GOT3 (cell line): ENCODE data around the gene UNC79.

Experiments used
- DNase-seq: peaks from one replicate; lab custom pipeline; 2025; ENCODE audit warnings: mixed read lengths; lab: John Stamatoyannopoulos, UW

The UNC79 gene

DNA sequence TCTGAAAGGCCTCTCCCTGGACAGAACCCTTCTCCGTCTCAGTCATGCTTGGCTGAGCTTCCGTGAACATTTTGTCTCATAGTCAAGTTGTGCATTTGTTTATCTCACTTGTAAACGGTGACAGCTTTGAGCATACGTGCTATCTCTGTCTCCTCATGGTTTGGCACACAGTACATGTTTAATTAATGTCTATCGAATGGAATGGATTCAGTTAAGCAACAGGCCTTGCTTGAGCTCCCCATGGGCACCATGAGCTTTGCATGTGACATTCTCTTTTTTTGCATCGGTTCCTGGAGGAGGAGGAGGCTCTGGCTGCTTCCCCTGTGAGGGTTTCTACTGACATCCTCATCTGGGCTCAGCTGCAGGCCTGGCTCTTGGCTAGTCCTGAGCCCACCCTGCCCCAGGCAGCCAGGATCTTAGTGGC lies 277.6 kb downstream of the UNC79 start:
- DNase-seq: no peak

DNA sequence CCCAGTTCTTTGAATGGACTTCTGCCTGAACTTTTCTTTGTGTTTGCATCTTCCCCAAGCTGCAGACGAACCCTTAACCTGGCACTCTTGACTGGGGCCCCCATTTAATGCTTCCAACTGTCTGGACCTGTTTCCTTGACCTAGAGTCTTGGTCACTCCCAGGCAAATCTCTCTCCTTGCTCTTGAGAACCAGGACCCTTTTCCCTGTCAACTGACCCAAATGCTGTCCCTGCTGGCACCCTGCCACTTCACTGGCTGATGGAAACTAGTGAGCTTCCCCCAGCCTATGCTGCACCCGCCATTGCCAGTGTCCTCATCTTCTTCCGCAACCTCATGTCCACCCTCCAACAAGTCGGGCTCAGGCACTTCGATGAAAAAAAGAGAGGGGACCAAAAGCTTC lies 278.1 kb downstream of the UNC79 start:
- DNase-seq: no peak

DNA sequence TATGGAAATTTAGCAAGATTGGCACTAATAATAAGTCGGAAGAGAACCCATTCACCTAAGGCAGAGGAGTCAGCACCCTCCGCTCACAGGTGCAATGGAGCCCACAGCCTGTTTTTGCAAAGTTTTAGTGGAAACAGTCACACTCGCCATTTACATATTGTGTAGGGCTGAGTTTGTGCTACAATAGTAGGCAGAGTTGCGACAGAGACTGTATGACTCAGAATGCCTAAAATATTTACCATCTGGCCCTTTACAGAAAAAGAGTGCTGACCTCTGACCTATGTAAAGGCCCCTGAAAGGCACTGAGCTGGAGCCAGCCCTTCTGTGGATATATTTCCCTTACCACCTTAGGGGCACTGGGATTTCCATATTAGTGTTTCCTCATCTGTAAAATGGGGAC lies 278.5 kb downstream of the UNC79 start:
- DNase-seq: no peak

DNA sequence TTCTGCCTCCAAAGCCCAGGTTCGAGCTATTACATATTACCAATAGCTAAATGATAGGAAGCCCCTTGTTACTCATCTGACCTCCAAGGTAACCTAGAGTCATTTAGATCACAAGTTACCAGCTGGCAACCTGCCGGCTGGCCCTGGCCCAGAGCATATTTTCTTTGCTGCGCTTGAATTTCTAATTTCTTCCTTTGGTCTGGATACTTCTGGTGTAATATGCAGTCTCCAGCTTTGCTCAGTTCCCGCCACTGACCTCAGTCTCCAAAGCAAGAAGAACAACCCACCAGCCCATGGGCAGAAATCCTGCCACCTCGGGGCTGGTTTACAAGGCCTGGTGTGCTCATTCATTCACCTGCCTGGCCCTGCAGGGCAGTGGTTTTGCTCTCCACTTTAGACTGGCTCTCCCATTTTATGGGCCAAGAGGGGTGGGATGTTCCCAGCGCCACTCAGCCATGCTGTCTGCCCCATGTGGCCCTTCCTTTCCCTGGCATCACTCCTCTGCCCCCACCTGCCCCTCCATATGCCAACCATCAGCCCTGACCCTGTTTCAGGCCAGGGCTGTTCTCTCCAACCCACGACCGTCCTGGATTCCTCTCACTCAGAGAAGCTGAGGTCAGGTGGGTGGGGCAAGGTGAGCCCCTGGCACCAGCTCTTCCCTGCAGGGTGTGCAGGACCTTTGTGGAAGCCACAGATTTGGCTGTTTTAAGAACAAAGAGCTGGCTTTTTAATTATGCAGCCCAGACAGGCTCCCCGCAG lies 281.5 kb downstream of the UNC79 start:
- no peak for DNase-seq

DNA sequence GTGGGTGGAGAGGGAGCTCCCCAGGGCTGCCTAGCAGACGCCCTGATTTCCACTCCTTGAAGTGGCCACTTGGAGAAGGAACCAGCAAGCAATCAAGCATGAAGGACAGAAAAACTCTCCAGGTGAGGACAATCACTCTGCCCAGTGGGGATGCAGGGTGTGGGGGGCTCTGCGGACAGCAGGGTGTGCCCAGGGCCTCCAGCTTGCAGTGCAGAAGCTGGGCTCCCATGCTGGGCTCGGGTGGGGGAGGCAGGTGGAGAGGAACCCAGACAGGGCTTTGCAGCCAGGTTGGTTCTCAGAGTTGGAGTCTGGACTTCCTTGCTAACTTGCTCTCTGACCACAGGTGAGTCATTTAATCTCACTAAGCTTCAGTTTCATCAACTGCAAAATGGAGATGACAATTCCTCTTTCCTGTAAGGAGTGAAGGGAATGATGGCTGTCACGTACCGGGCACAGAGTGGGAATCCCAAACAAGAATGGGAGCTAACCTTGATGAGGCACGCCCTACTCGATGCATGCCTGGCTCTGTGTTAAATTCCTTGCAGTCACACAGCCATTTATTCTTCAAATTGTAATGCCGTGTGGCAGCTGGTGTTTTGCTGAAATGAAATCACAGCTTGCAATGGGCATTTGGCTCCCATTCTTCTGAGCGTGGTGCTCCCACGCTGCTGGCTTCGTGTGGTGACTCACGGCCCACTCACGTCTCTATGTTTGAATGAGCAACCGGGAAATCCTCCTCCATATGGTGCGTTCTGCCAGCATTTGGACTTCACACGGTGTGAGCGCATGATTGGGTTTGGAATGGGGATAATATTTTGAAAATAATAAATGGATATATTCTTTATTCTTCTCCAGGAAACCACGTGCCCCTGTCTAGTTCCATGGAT lies 282.3 kb downstream of the UNC79 start:
- no peak for DNase-seq

DNA sequence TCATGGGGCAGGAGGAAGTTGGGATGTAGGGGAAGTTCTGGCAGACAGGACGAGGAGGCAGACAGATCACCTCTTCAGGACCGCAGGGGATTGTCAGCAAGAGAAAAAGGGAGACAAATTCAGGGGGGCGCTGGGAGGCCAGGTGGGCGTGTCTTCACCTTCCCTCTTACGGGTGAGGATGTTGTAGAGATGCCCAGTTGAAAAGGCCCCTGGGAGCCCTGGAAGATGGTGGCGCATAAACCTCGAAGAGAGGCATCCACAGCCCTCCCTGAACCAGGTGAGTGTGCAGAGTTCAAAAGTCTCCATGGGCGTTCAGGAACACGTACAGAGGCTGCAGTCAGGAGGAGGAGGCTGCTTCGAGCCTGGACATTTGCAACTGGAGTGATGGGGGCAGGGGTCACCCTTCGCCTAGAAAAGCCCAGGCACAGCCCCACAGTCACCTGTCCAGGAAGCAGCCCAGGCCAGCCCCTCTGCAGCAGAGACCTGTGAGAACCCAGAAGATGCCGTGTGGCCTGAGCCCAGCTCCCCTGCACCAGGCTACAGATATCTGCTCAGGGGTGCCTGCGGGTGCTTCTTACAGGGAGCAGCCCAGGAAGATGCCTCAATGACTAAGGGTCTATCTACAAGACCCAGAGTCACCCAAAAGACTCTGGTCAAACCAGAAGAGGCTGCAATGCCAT lies 283.1 kb downstream of the UNC79 start:
- DNase-seq: no peak

DNA sequence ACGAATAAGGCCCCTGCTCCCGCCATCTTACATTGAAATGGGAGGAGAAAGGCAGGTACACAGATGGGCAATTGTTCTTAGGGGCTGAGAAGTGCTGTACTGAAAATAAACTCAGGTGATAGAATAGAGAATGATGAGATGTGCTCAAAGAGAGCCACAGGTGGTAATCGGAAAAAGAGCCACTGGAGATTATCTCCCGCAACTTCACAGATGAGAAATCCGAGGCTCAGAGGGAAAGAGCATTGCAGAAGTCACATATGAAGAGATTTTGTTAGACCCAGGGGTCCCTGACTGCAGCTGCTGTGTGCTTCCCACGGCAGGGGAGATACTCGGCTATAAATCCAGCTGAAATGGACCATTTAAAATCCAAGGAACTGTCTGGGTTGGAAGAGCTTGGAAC lies 283.9 kb downstream of the UNC79 start:
- no peak for DNase-seq

DNA sequence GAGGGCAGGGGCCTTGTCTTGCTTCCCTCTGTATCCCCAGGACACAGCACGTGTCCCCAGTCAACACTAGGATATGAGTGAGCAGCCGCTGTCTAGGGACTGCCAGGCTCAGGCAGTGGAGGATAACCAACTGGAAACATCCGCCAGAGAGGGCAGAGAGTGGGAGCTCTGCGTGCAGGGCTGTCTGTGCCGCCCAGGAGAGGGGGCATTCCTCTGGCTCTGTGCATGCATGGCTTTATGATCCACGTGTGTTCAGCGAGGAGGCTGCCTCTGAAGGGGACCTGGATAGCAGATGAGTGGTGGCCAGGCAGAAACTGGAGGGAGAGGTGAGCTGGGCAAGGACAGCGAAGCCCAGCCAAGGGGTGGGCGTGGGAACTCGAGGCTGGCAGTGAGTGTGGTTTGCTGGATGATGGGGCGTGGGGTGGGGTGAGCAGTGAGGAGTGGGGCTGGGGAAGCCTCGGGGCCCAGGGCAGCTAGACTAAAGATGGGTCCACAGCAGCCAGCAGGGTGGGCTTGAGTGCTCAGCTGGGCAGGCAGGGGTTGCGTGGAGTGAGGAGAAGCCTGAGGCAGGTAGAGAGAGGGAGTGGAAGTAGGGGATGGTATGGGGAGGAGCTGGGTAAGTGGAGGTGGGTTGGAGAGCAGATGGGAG lies 284.7 kb downstream of the UNC79 start:
- DNase-seq: no peak

DNA sequence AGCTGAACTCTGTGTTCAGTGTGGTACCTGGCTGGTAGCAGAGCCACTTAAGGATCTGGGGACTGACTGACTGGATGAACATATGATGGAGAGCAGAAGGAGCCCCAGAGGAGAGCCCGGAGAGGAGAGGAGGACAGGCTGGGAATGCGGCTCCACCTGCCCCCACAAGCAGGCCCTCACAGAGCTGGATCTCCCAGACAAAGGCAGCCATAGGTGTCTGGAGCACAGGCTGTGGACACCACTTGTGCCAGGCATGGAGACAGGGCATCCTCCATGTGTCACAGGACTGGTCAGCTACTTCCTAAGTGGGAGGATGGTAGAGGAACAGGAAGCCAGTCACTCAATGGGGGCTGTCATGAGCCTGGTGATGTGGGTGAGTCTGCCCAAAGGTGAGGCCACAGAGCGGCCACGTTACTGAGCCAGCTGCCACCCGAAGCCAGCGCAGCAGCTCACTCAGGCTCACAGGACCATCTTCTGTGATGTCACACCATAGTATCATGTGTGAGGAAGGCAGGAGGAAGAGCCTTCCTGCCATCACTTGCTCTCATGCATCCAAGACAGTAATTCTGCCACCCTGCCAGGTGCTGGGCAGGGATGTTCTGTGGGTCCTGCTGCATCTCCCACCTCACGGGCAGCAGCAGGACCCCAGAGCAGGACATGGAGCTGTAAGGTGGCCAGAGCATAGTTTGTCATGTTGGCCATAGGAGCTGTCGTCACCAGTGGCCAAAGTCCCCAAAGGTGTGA lies 285.4 kb downstream of the UNC79 start:
- DNase-seq: no peak

DNA sequence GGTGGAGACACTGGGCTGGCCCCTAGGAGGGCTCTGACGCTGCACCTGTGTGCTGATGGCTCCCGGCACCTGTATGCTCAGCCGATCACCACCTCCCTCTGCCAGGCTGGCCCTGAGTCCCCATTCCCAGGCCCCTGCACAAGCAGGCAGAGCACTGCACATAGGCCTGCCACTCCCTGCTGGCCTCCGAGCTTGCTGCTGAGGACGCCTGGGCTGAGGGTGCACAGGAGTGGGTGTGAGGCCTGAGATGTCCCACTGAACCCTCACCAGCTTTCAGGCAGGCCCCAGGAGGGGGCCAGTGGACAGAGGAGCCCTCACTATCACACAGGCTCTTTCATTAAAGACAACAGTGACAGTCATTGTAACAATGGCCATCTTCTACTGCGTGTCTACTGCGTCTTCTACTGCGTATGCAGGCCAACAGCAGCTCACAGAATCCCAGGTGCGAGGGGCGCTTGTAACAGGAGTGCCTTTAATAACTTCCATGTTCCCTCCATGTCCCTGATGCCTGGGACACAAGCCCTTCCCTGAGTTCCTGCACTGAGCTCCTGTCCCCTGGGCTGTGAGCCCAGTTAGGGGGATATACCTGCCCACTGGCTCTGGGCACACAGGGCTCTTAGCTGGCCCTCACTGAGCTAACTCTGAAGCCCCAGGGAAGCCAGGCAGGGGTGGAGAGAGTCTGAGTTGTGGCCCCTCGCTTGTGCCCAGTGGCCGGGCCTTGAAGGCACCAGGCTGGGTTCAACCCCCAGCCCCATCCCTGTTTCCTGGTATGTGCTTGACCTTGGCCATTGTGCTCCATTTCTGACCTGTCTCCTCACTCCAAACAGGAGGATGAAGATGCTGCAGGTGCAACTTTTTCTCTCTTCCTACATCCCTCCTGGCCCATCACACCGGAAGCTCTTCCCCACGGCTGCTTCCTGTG lies 286.3 kb downstream of the UNC79 start:
- DNase-seq: no peak

DNA sequence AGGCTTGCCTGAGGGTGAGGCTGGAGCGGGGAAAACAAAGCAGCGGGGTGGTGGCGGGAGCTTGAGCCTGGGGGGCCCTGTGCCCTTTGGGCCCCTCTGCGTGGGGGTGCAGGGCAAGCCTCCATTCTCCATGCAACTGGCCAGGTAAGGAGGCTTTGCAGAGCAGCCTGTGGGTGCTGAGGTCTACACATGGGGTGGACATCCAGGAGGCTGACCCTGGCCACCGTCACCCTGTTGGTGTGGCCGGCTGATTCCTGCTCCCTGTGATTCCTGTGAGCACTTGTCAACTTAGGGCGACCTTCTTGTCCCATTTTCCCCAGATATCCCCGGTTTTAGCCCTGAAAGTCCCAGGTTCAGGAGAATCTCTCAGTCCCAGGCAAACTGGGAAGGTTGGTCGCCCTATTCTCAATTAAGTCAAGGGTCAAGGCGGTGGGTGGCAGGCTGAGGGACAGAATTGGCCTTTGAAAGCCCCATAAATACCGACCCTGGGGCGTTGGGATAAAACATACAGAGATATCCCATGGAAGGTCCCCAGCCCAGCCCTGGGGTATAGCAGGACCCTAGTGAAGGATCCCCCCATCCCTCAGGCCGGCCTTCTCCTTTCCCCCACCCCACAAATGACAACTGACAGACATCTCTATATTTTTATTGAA lies 287.1 kb downstream of the UNC79 start:
- DNase-seq: no peak

DNA sequence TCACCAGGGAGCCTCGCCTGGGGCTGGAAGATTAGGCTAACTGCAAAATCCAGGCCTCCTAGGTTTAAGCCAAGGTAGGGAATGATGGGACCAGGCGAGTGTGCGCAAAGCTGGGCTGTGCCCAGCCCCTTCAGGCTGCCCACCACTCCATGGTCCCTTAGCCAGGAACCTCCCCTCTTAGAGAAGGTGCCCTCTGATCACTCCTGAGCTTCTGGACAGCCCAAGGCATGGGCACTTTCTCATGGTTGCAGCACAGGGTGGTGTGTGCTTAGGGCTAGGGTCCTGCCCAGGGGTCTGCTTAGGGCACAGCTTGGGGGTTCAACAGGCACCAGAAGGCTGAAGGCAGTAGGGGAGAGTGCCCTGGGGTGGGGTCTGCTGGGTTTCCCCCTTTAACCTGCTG lies 288.5 kb downstream of the UNC79 start:
- DNase-seq: no peak

DNA sequence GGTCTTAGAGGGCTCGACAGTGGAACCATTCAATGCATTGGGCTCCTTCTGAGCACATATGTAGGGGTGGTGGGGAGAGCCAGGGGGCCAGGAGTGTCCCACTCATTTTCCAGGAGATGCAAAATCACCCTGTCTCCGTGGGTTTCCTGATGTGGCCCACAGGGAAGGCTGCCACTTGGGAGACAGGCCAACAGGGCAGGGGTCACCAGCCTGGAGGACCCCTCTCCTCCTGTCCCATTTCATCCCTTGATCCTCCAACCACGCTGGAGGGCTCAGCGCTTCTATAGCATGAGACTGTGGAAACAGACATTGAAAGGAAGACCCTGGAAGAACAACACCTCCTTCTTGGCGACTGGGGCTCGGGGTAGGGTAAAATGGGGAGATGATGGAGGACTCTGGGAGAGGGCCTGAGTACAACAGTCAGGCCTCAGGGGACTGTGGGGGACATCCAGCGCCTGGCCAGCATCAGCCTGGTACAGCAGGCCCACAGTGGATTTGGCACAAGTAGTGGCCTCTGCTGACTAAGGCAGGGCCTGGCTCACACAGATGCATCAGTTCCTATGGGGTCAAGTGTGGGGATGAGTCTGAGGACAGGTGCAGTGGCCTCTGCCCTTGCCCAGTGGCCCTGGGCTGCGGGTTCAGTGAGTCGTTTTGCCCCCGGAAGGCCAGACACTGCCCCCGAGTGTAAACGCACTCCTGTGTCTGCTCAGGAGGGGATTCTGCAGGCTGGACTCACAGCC lies 289.5 kb downstream of the UNC79 start:
- DNase-seq: no peak

DNA sequence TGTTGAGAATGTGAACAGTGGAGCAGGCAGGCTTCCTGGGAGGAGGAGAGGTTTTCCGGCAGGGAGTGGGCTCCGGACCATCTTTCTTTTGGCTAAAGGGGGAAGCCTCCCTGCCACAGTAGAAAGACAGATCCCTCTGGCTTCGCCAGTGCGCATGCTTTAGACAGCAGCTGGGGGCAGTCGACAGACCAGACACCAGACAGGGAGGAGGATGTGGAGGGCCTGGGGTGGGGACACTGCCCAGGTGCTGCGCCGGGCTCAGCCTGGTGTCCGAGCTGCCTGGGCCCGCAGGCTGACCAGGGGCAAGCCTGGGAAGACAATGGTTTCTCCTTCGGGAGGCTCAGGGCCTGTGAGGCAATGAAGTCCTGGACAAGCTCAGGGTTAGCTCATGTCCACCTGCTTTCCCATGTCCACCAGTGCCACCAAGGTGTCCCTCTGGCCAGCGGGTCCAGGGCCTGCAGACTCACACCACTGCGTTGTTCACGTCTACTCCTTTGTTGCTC lies 290.3 kb downstream of the UNC79 start:
- no peak for DNase-seq

DNA sequence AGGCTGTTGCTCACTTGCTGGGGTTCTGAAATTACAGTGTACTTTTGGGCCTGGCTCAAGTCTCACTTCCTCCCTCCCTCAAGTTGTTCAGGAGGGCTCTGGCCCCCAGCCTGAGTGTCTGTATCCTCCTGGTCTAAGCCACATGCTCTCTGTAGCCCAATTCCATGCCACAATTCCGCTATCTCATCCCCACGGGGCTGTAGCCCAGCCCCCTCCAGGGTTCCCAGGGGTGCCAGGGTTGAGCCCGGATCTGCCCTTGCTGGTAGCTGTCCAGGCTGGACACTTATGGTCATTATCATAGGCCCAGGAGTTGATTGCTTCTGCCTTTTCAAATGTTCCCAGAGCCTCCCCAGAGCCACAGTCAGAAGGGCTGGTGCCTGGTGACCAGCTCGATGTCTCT lies 292.3 kb downstream of the UNC79 start:
- DNase-seq: no peak

DNA sequence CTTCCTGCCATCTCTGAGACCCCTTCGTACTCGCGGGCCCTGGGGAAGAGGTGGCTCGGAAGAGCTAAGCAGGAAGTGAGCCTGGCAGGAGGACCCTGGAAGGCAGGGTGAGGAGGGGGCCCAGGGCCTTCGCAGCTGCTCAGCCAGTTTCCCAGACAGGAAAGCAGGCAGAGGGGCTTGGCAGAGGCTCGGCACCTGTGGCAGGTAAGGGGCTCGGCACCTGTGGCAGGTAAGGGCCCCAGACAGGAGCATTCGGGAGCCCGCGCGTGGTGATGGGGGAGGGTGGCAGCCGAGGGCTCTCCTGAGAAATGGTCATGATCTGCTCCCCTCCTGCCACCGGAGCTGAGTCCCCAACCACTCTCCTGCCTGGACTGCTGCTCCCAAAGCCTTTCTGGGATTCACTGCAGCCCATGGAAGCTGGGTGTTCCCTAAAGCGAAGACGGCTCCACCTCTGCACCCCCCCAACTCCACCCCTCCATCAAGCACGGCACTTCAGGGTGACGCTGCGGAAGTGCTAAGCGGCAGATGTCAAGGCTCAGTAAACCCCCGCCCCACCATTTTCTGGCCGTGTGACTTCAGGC lies 294.4 kb downstream of the UNC79 start:
- no peak for DNase-seq

DNA sequence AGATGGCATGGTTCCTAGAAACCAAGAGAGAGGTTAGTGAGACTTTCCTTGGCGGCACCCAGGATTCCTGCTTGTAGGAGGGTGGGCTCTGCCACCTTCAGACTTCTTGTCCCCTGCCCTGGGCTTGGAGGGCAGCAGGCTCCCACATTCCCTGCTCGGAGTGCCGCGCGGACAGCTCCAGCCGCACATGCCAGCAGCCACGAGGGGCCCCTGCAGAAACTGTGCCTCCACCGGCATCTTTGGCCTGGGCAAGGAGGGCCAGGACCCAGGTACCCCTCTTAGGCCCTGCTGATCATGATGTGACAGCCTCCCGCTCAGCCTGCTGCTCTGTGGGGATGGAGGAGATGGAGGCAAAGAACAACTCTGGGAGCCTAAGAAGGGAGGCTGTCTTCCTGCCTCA lies 295.3 kb downstream of the UNC79 start:
- DNase-seq: no peak

DNA sequence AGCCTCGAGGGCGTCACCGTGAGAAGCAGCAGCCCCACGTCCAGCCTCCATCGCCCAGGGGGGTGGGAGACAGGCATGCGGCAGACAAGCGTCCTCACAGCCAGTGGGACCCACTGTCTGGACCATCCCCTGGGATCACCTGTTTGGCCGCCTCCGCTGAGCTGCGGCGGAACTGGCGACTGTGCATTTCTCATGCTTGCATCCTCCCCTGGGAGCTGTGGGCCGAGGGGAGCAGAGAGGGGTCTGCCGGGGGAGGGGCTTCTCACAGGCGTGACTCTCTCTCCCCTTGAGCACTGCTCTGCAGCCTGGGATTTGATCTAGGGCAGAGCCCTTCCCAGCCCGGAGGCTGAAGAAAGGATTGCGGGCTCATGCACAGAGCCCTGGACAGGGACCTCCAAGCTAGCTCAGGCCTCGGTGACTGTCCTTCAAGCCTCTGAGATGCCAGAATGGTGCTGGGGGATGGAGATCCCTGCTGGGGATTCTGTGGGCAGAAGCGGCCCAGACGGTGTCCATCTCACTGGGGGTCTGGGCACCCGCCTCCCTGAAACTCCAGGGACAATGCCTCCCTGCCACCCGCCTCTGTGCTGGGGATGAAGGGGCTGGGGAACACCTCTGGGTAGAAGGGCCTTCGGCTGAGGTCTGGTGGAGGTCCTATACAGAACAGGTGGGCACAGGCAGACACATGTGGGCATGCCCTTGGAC lies 296.5 kb downstream of the UNC79 start:
- no peak for DNase-seq
